Liver (tissue), 3 donors: Measurements from ENCODE around the gene GATC.

Experiments used
- EGR1 ChIP-seq, 2 donors: IDR thresholded peaks; 2 replicates each; pipeline ENCODE4 v1.6.1; 2016 to 2018; ENCODE audit warnings: antibody characterized with exemption in 2 of 2, low read depth in 2 of 2
- SP1 ChIP-seq: IDR thresholded peaks from 2 replicates; pipeline ENCODE4 v1.6.1; 2018; ENCODE audit warnings: antibody characterized with exemption, mild to moderate bottlenecking
- YY1 ChIP-seq: IDR thresholded peaks from 2 replicates; pipeline ENCODE4 v1.6.1; 2016; ENCODE audit warnings: antibody characterized with exemption, mild to moderate bottlenecking
- TF ChIP-seq, protein P1 (sequence below): fragments of 150-350 bp; IDR thresholded peaks from 2 replicates; pipeline ENCODE4 v1.5.1; 2017; ENCODE audit warnings: improper control_type of control experiment, low read depth, low read length; ENCODE audit not compliant: missing input control
- TF ChIP-seq, protein P2 (sequence below): IDR thresholded peaks from 2 replicates; pipeline ENCODE4 v1.6.1; 2016; ENCODE audit warnings: antibody characterized with exemption, mild to moderate bottlenecking
- TF ChIP-seq, protein P3 (sequence below): IDR thresholded peaks from 2 replicates; pipeline ENCODE4 v1.6.1; 2016; ENCODE audit warnings: antibody characterized with exemption
- TF ChIP-seq, protein P4 (sequence below): IDR thresholded peaks from 2 replicates; pipeline ENCODE4 v1.6.1; 2016; ENCODE audit warnings: antibody characterized with exemption
- donor health status: healthy.
- donor health status: healthy.

DNA sequence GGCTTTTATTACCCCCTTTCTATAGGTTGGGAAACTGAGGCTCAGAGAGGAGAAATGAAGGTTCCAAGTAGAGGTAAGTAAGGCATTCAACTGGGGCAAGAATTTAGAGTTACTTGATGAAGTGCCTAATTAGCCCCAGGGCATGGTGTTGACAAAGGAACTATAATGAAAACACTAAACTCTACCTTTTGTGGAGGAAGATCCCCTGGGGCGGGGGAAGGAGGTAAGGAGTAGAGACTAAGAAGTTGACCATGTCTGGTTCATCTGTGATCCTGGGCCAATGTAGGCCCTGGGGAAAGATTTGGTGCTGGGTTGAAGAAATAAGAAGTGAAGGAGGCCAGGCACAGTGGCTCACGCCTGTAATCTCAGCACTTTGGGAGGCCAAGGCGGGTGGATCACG lies 24.5 kb upstream of the GATC start:
- TF ChIP-seq, protein P1, sequence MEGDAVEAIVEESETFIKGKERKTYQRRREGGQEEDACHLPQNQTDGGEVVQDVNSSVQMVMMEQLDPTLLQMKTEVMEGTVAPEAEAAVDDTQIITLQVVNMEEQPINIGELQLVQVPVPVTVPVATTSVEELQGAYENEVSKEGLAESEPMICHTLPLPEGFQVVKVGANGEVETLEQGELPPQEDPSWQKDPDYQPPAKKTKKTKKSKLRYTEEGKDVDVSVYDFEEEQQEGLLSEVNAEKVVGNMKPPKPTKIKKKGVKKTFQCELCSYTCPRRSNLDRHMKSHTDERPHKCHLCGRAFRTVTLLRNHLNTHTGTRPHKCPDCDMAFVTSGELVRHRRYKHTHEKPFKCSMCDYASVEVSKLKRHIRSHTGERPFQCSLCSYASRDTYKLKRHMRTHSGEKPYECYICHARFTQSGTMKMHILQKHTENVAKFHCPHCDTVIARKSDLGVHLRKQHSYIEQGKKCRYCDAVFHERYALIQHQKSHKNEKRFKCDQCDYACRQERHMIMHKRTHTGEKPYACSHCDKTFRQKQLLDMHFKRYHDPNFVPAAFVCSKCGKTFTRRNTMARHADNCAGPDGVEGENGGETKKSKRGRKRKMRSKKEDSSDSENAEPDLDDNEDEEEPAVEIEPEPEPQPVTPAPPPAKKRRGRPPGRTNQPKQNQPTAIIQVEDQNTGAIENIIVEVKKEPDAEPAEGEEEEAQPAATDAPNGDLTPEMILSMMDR: no peak
- TF ChIP-seq, protein P2, sequence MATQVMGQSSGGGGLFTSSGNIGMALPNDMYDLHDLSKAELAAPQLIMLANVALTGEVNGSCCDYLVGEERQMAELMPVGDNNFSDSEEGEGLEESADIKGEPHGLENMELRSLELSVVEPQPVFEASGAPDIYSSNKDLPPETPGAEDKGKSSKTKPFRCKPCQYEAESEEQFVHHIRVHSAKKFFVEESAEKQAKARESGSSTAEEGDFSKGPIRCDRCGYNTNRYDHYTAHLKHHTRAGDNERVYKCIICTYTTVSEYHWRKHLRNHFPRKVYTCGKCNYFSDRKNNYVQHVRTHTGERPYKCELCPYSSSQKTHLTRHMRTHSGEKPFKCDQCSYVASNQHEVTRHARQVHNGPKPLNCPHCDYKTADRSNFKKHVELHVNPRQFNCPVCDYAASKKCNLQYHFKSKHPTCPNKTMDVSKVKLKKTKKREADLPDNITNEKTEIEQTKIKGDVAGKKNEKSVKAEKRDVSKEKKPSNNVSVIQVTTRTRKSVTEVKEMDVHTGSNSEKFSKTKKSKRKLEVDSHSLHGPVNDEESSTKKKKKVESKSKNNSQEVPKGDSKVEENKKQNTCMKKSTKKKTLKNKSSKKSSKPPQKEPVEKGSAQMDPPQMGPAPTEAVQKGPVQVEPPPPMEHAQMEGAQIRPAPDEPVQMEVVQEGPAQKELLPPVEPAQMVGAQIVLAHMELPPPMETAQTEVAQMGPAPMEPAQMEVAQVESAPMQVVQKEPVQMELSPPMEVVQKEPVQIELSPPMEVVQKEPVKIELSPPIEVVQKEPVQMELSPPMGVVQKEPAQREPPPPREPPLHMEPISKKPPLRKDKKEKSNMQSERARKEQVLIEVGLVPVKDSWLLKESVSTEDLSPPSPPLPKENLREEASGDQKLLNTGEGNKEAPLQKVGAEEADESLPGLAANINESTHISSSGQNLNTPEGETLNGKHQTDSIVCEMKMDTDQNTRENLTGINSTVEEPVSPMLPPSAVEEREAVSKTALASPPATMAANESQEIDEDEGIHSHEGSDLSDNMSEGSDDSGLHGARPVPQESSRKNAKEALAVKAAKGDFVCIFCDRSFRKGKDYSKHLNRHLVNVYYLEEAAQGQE: no peak
- TF ChIP-seq EGR1 (IDR thresholded peaks at IDR 0.05; ENCODE audit: low read depth in 2 of 2): no peak
- TF ChIP-seq YY1: no peak
- TF ChIP-seq SP1: no peak
- TF ChIP-seq, protein P3, sequence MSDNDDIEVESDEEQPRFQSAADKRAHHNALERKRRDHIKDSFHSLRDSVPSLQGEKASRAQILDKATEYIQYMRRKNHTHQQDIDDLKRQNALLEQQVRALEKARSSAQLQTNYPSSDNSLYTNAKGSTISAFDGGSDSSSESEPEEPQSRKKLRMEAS: no peak
- TF ChIP-seq, protein P4, sequence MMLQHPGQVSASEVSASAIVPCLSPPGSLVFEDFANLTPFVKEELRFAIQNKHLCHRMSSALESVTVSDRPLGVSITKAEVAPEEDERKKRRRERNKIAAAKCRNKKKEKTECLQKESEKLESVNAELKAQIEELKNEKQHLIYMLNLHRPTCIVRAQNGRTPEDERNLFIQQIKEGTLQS: no peak
